ENCODE data around the gene ATP5F1A.

DNA sequence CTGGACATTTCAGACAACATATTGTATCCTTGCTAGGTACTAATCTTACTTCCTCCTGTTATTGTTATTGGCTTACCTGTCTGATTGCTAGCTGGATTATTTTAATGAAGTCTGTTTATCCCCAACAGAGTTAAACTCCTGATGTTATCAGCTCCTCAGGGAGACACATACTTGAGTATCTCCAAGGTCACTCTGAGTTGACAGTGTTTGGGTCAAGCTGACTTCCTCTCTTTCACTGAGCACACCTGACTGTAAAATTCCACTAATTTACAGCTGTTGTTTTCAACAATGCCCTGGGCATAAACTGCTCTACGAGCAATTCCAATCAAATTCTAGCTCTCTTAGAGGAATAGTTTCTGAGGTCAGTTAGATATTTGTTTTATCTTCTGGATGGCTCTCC is 15.7 kb upstream of the ATP5F1A start:
- TF ChIP-seq, protein P1, sequence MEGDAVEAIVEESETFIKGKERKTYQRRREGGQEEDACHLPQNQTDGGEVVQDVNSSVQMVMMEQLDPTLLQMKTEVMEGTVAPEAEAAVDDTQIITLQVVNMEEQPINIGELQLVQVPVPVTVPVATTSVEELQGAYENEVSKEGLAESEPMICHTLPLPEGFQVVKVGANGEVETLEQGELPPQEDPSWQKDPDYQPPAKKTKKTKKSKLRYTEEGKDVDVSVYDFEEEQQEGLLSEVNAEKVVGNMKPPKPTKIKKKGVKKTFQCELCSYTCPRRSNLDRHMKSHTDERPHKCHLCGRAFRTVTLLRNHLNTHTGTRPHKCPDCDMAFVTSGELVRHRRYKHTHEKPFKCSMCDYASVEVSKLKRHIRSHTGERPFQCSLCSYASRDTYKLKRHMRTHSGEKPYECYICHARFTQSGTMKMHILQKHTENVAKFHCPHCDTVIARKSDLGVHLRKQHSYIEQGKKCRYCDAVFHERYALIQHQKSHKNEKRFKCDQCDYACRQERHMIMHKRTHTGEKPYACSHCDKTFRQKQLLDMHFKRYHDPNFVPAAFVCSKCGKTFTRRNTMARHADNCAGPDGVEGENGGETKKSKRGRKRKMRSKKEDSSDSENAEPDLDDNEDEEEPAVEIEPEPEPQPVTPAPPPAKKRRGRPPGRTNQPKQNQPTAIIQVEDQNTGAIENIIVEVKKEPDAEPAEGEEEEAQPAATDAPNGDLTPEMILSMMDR (IDR thresholded peaks at IDR 0.05; ENCODE audit: low read depth, low read length), result no peak
- no peak for TF ChIP-seq EZH2phosphoT487 (IDR thresholded peaks at IDR 0.05; ENCODE audit: low read depth)
